HCT116 (cell line): Measurements from ENCODE around the gene TMEM184B. TPM values are rescaled to one million over a fixed set of nuclear protein-coding genes. Genes with fewer than 3 reads are reported as not detected.

Source experiments
- ATAC-seq: fragments of 200-7000 bp; cut with Tn5 transposase; 2 replicates; pipeline ENCODE4 v1.9.1; 2020; ENCODE audit warnings: mild to moderate bottlenecking, moderate library complexity
- BruUV-seq: library from RNA; stranded (reverse); fragments of 400-500 nt; replicated peaks from 2 replicates; lab custom pipeline; 2021; lab: Mats Ljungman, UMichigan
- CTCF ChIA-PET: fragments of 300-600 bp; sonication (Branson Sonifier 250); formaldehyde crosslinking; loops from one replicate; lab custom pipeline; 2021; ENCODE audit warnings: antibody characterized with exemption; lab: Charles Lee
- POLR2A ChIA-PET: fragments of 300-600, 350-600 bp; sonication (Branson Sonifier 250); formaldehyde crosslinking; loops from one replicate; lab custom pipeline; 2021; ENCODE audit warnings: antibody characterized with exemption; lab: Charles Lee
- RAD21 ChIA-PET, 2 experiments: fragments of 300-600 bp; sonication (Branson Sonifier 250); formaldehyde crosslinking; loops; one replicate each; lab custom pipeline; 2023; ENCODE audit warnings: low total read pairs in 2 of 2; ENCODE audit not compliant: uncharacterized antibody in 2 of 2, unreplicated experiment in 2 of 2, low non-redundant PET in 1 of 2; lab: Charles Lee
- DNase-seq: peaks from one replicate; pipeline ENCODE4 v3.0.0-alpha.2; 2010; ENCODE audit warnings: low read depth, low spot score
- H2AFZ ChIP-seq: fragments of 200-600 bp; shearing (Covaris generic), sonication (generic); 2 replicates; pipeline ENCODE4 v1.6.1; 2017; ENCODE audit warnings: low read depth, mixed run types, mixed read lengths, antibody characterized with exemption, low read length; ENCODE audit not compliant: poor library complexity, severe bottlenecking
- H3K27ac ChIP-seq: 2 replicates; pipeline ENCODE4 v1.5.1; 2012; ENCODE audit warnings: low read depth, low read length
- H3K27me3 ChIP-seq: fragments of 200-600 bp; sonication (generic); 2 replicates; pipeline ENCODE4 v1.6.1; 2016; ENCODE audit warnings: mixed run types, low read length, mixed read lengths; ENCODE audit not compliant: insufficient read depth
- H3K36me3 ChIP-seq, 2 experiments: fragments of 200-500 bp in 1 of 2; fragments of 200-600 bp in 1 of 2; sonication (Bioruptor generic) in 1 of 2; sonication (generic) in 1 of 2; 2 replicates each; pipeline versions ENCODE4 v1.5.1 to v1.6.1; 2014 to 2016; ENCODE audit warnings: low read length in 2 of 2, inconsistent platforms in 1 of 2, mixed read lengths in 1 of 2, mixed run types in 1 of 2; ENCODE audit not compliant: insufficient read depth in 2 of 2, control insufficient read depth in 1 of 2
- H3K4me1 ChIP-seq, 2 experiments: fragments of 200-600 bp in 1 of 2; sonication (generic) in 1 of 2; 2 replicates each; pipeline versions ENCODE4 v1.5.1 to v1.6.1; 2012 to 2017; ENCODE audit warnings: low read length in 2 of 2, inconsistent platforms in 1 of 2, mild to moderate bottlenecking in 1 of 2, mixed read lengths in 1 of 2, mixed run types in 1 of 2, moderate library complexity in 1 of 2; ENCODE audit not compliant: insufficient read depth in 2 of 2, control insufficient read depth in 1 of 2
- H3K4me2 ChIP-seq: fragments of 200-600 bp; sonication (generic); 2 replicates; pipeline ENCODE4 v1.6.1; 2017; ENCODE audit warnings: mixed run types, low read length, mixed read lengths
- H3K4me3 ChIP-seq, 2 experiments: fragments of 200-600 bp in 1 of 2; sonication (generic) in 1 of 2; replicated peaks in 1 of 2; 2 replicates each; pipeline ENCODE4 v1.5.1; 2011 to 2016; ENCODE audit warnings: low read length in 2 of 2, control low read depth in 1 of 2, low read depth in 1 of 2, mild to moderate bottlenecking in 1 of 2, mixed read lengths in 1 of 2, mixed run types in 1 of 2
- H3K79me2 ChIP-seq: fragments of 200-600 bp; sonication (generic); 2 replicates; pipeline ENCODE4 v1.6.1; 2017; ENCODE audit warnings: mild to moderate bottlenecking, mixed run types, low read length, moderate library complexity, mixed read lengths; ENCODE audit not compliant: insufficient read depth
- H3K9ac ChIP-seq: fragments of 200-600 bp; sonication (generic); 2 replicates; pipeline ENCODE4 v1.6.1; 2016; ENCODE audit warnings: low read length, mixed read lengths
- H3K9me2 ChIP-seq: fragments of 200-600 bp; sonication (generic), shearing (Covaris generic); 2 replicates; pipeline ENCODE4 v1.6.1; 2017; ENCODE audit warnings: mixed run types, mild to moderate bottlenecking, moderate library complexity; ENCODE audit not compliant: insufficient read depth
- H3K9me3 ChIP-seq, 2 experiments: fragments of 200-500 bp in 1 of 2; fragments of 200-600 bp in 1 of 2; sonication (Bioruptor generic) in 1 of 2; sonication (generic) in 1 of 2; 2 replicates each; pipeline ENCODE4 v1.6.1; 2014 to 2017; ENCODE audit warnings: low read length in 2 of 2, mixed read lengths in 2 of 2, inconsistent platforms in 1 of 2, low read depth in 1 of 2, mild to moderate bottlenecking in 1 of 2, mixed run types in 1 of 2, moderate library complexity in 1 of 2; ENCODE audit not compliant: control insufficient read depth in 1 of 2, insufficient read depth in 1 of 2
- H4K20me1 ChIP-seq: fragments of 200-600 bp; sonication (generic), shearing (Covaris generic); 2 replicates; pipeline ENCODE4 v1.6.1; 2017; ENCODE audit warnings: mixed run types, mild to moderate bottlenecking, moderate library complexity; ENCODE audit not compliant: insufficient read depth
- CTCF ChIP-seq, 3 experiments: fragments of 200-600 bp in 1 of 3; sonication (generic) in 1 of 3; IDR thresholded peaks in 2 of 3; conservative IDR thresholded peaks in 1 of 3; 2 replicates each; pipeline ENCODE4 v1.5.1; 2012 to 2017; ENCODE audit warnings: low read depth in 2 of 3, low read length in 2 of 3, antibody characterized with exemption in 1 of 3, borderline replicate concordance in 1 of 3, control low read depth in 1 of 3, mild to moderate bottlenecking in 1 of 3, mixed read lengths in 1 of 3, mixed run types in 1 of 3, moderate library complexity in 1 of 3; ENCODE audit not compliant: insufficient read depth in 1 of 3
- EGR1 ChIP-seq: IDR thresholded peaks from 2 replicates; pipeline ENCODE4 v1.6.1; 2012; ENCODE audit warnings: low read depth
- EZH2 ChIP-seq: fragments of 200-600 bp; sonication (generic); IDR thresholded peaks from 2 replicates; pipeline ENCODE4 v1.6.1; 2017; ENCODE audit warnings: antibody characterized with exemption, mixed run types
- RAD21 ChIP-seq: IDR thresholded peaks from 2 replicates; pipeline ENCODE4 v1.6.1; 2012; ENCODE audit warnings: low read depth, mild to moderate bottlenecking
- SRF ChIP-seq: IDR thresholded peaks from 2 replicates; pipeline ENCODE4 v1.6.1; 2012; ENCODE audit warnings: low read depth
- ZNF274 ChIP-seq: fragments of 200-500 bp; sonication (Bioruptor generic); IDR thresholded peaks from 2 replicates; pipeline ENCODE4 v1.6.1; 2014; ENCODE audit warnings: mild to moderate bottlenecking, low read depth, low read length, inconsistent platforms
- intact Hi-C: fragments of 100-400 bp; cut with micrococcal nuclease; formaldehyde crosslinking; loops from 2 replicates; pipeline ENCODE4 v1.10.0; 2022
- total RNA-seq: library from RNA; stranded (reverse); gene quantifications from one replicate; pipeline ENCODE4 v1.2.1, GENCODE V29; 2021; ENCODE audit not compliant: unreplicated experiment

TMEM184B gene
- total RNA-seq, 1 experiment from 2014 or later, result 66.0 TPM

- ChIA-PET RAD21 (no interaction called here), CTCF (no interaction called here), POLR2A (no interaction called here)
- no peaks in the 10 kb centered on the region for H3K79me2 ChIP-seq
- H3K27me3 ChIP-seq, result no peaks in the 10 kb centered on the region
- H3K27ac ChIP-seq, result no peak overlapping the region
- H2AFZ ChIP-seq, result no peak overlapping the region
- no peak overlapping the region for H3K9ac ChIP-seq
- H3K9me2 ChIP-seq, result no peaks in the 10 kb centered on the region
- no peak overlapping the region for H3K4me2 ChIP-seq
- H4K20me1 ChIP-seq, result no peaks in the 10 kb centered on the region
- TF ChIP-seq EGR1 (no peak), SRF (no peak), ZNF274 (no peak), RAD21 (no peak)
- no peaks in the 10 kb centered on the region for H3K36me3 ChIP-seq
- no peaks in the 10 kb centered on the region for H3K9me3 ChIP-seq
- no TSS peak for BruUV-seq
- ATAC-seq, result no peak
- peaks cover 35 to 42% of the 10 kb centered on the region in 2 experiments for H3K4me1 ChIP-seq
- H3K4me3 ChIP-seq, result no peak overlapping the region
- intact Hi-C loops, result no loop called here
- no peak for DNase-seq
These were observed 98.2 kb downstream of the TMEM184B start for GRCh38 chr22:38174626-38175025.

- no peaks in the 10 kb centered on the region for H3K9me3 ChIP-seq
- RAD21 ChIA-PET, result no interaction called here
- H3K79me2 ChIP-seq, result no peaks in the 10 kb centered on the region
- no TSS peak for BruUV-seq
- no peak overlapping the region for H3K9ac ChIP-seq
- H3K36me3 ChIP-seq, result no peaks in the 10 kb centered on the region
- TF ChIP-seq SRF (no peak), CTCF (IDR thresholded peaks at IDR 0.05 in 2 of 3, conservative IDR thresholded peaks at IDR 0.05 in 1 of 3; ENCODE audit: borderline replicate concordance in 1 of 3, insufficient read depth in 1 of 3, low read depth in 2 of 3, low read length in 2 of 3) (no peak), EZH2 (no peak)
- no peak for DNase-seq
- H3K9me2 ChIP-seq, result no peaks in the 10 kb centered on the region
- H3K27me3 ChIP-seq, result no peaks in the 10 kb centered on the region
- H3K4me1 ChIP-seq, result peaks cover 24 to 32% of the 10 kb centered on the region in 2 experiments
- no peak for ATAC-seq
- intact Hi-C loops, result no loop called here
- H3K4me2 ChIP-seq, result no peak overlapping the region
- H3K4me3 ChIP-seq, result no peak overlapping the region
- H2AFZ ChIP-seq, result no peak overlapping the region
- H4K20me1 ChIP-seq, result no peaks in the 10 kb centered on the region
- POLR2A ChIA-PET, result no interaction called here
- CTCF ChIA-PET, result no interaction called here
- H3K27ac ChIP-seq, result no peak overlapping the region
These were observed 99.2 kb downstream of the TMEM184B start for GRCh38 chr22:38173641-38173906.
